GM12878 (cell line): ENCODE measurements around the gene CXXC1. TPM values are rescaled to one million over a fixed set of nuclear protein-coding genes. Genes with fewer than 3 reads are reported as not detected.

Experiments
- CEBPZ ChIP-seq: fragments of 150-350 bp; IDR thresholded peaks from 2 replicates; pipeline ENCODE4 v1.6.1; 2016; ENCODE audit warnings: low read depth, low read length
- E4F1 ChIP-seq: fragments of 450-650 bp; IDR thresholded peaks from 2 replicates; pipeline ENCODE4 v1.6.1; 2018; ENCODE audit warnings: borderline replicate concordance, mild to moderate bottlenecking; ENCODE audit not compliant: partially characterized antibody
- HDAC2 ChIP-seq: fragments of 200-600 bp; sonication (generic); IDR thresholded peaks from 2 replicates; pipeline ENCODE4 v1.6.1; 2017
- KDM1A ChIP-seq: fragments of 200-600 bp; sonication (generic); IDR thresholded peaks from 2 replicates; pipeline ENCODE4 v1.6.1; 2016; ENCODE audit warnings: borderline replicate concordance
- MLLT1 ChIP-seq: fragments of 450-650 bp; IDR thresholded peaks from 2 replicates; pipeline ENCODE4 v1.6.1; 2016; ENCODE audit warnings: mild to moderate bottlenecking
- MTA2 ChIP-seq: fragments of 450-650 bp; IDR thresholded peaks from 2 replicates; pipeline ENCODE4 v1.6.1; 2016; ENCODE audit warnings: low read depth, mild to moderate bottlenecking, moderate library complexity
- NFIC ChIP-seq: IDR thresholded peaks from 2 replicates; pipeline ENCODE4 v1.6.1; 2012; ENCODE audit warnings: low read depth, mild to moderate bottlenecking, inconsistent platforms, low read length, moderate library complexity
- NKRF ChIP-seq: fragments of 450-650 bp; conservative IDR thresholded peaks from 2 replicates; pipeline ENCODE4 v1.6.1; 2017; ENCODE audit warnings: mild to moderate bottlenecking, moderate library complexity
- POLR2A ChIP-seq: IDR thresholded peaks from 2 replicates; pipeline ENCODE4 v1.6.1; 2011; ENCODE audit warnings: low read depth, mild to moderate bottlenecking, low read length
- POLR2AphosphoS2 ChIP-seq: IDR thresholded peaks from 2 replicates; pipeline ENCODE4 v1.6.1; 2011; ENCODE audit warnings: low read depth, mild to moderate bottlenecking, low read length, improper control_type of control experiment, moderate library complexity
- POU2F2 ChIP-seq: IDR thresholded peaks from 3 replicates; pipeline ENCODE4 v1.6.1; 2011; ENCODE audit warnings: low read depth, mild to moderate bottlenecking, low read length, borderline replicate concordance
- RELA ChIP-seq: fragments of 450-650 bp; IDR thresholded peaks from 2 replicates; pipeline ENCODE4 v1.8.0; 2014; ENCODE audit warnings: borderline replicate concordance; ENCODE audit not compliant: partially characterized antibody
- RELB ChIP-seq: fragments of 450-650 bp; IDR thresholded peaks from 2 replicates; pipeline ENCODE4 v1.6.1; 2017; ENCODE audit warnings: low read depth, mild to moderate bottlenecking, moderate library complexity
- STAT1 ChIP-seq: fragments of 450-650 bp; conservative IDR thresholded peaks from 2 replicates; pipeline ENCODE4 v1.6.1; 2014; ENCODE audit warnings: antibody characterized with exemption, mild to moderate bottlenecking
- TCF12 ChIP-seq: IDR thresholded peaks from 2 replicates; pipeline ENCODE4 v1.6.1; 2011; ENCODE audit warnings: low read depth, mild to moderate bottlenecking, low read length
- USF1 ChIP-seq: IDR thresholded peaks from 2 replicates; pipeline ENCODE4 v1.6.1; 2011; ENCODE audit warnings: borderline replicate concordance, low read depth, mild to moderate bottlenecking, moderate library complexity, mixed read lengths, low read length; ENCODE audit not compliant: insufficient read depth; ENCODE audit errors: extremely low read length
- WRNIP1 ChIP-seq: IDR thresholded peaks from 2 replicates; pipeline ENCODE4 v1.6.1; 2011; ENCODE audit warnings: low read depth, low read length, improper control_type of control experiment, borderline replicate concordance
- ZZZ3 ChIP-seq: IDR thresholded peaks from 2 replicates; pipeline ENCODE4 v1.6.1; 2011; ENCODE audit warnings: low read depth; ENCODE audit not compliant: control insufficient read depth, insufficient read length
- polyA plus RNA-seq, 11 experiments: library from polyadenylated mRNA; depleted of rRNA in 4 of 11; unstranded in 6 of 11; stranded (reverse) in 5 of 11; fragments of >200 nt; fragmentation: Nextera tagmentation in 4 of 11; fragmentation: Illumina TruSeq in 1 of 11; extraction: Ambion mirVana in 4 of 11; extraction: Trizol in 1 of 11; gene quantifications; 1 replicate in 1 of 11; 2 replicates in 10 of 11; pipeline versions ENCODE4 v1.2.1 to v1.2.3, GENCODE V29; 2011 to 2016; ENCODE audit warnings: inconsistent platforms in 2 of 11, missing spikeins in 2 of 11, low read depth in 1 of 11
- total RNA-seq, 4 experiments: library from RNA; depleted of rRNA in 3 of 4; stranded (reverse); fragments of >200 nt in 3 of 4; fragmentation: Illumina TruSeq in 1 of 4; extraction: Trizol in 1 of 4; gene quantifications; 2 replicates each; pipeline versions ENCODE4 v1.2.1 to v1.2.3, GENCODE V29; 2013 to 2021

The CXXC1 gene
- total and polyA plus RNA-seq, 10 of the 15 experiments (the other 5 are each of a cell fraction or from before 2014, with no cell fraction given), result 9.2 to 180 (median 93.8) TPM

- peak; percentile 23; the same call in 1 of the 2 replicates for TF ChIP-seq MLLT1
- no peak for TF ChIP-seq WRNIP1
- TF ChIP-seq NFIC, result peak; percentile 84
- peak; percentile 76 for TF ChIP-seq NKRF
- TF ChIP-seq TCF12, result no peak
- peak; percentile 69; the same call in 1 of the 2 replicates for TF ChIP-seq RELB
- TF ChIP-seq HDAC2, result no peak
- TF ChIP-seq RELA, result no peak
- TF ChIP-seq USF1, result no peak
- TF ChIP-seq KDM1A, result no peak
- no peak for TF ChIP-seq POLR2A
- TF ChIP-seq STAT1, result no peak
- no peak for TF ChIP-seq POU2F2
- TF ChIP-seq E4F1, result no peak
- 0 out of 2 replicates have a peak, but pooled peaks have one; percentile 50 for TF ChIP-seq MTA2
- TF ChIP-seq CEBPZ, result no peak
- TF ChIP-seq ZZZ3, result no peak
- no peak for TF ChIP-seq POLR2AphosphoS2
These were observed 25.6 kb upstream of the CXXC1 start (continued) for GRCh38 chr18:50313031-50313607.
